HPDE6-E6E7 (cell line): ENCODE results near the gene KLK4.

Experiments
- DNase-seq: peaks from one replicate; pipeline ENCODE4 v3.0.0; 2011; ENCODE audit warnings: missing footprints; ENCODE audit errors: extremely low spot score

KLK4 gene

GRCh38 chr19:50880241-50880640 lies 31.0 kb downstream of the KLK4 start:
- DNase-seq = no peak

DNA sequence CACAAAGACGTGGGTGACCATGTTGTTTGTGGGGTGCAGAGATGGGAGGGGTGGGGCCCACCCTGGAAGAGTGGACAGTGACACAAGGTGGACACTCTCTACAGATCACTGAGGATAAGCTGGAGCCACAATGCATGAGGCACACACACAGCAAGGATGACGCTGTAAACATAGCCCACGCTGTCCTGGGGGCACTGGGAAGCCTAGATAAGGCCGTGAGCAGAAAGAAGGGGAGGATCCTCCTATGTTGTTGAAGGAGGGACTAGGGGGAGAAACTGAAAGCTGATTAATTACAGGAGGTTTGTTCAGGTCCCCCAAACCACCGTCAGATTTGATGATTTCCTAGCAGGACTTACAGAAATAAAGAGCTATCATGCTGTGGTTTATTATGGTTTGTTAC lies 32.3 kb downstream of the KLK4 start:
- DNase-seq = no peak

DNA sequence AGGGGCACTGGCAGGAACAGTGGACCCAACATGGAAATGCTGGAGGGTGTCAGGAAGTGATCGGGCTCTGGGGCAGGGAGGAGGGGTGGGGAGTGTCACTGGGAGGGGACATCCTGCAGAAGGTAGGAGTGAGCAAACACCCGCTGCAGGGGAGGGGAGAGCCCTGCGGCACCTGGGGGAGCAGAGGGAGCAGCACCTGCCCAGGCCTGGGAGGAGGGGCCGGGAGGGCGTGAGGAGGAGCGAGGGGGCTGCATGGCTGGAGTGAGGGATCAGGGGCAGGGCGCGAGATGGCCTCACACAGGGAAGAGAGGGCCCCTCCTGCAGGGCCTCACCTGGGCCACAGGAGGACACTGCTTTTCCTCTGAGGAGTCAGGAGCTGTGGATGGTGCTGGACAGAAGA lies 33.9 kb downstream of the KLK4 start:
- DNase-seq = no peak

- DNase-seq = no peak
Measured at GRCh38 chr19:50876456-50876855, 34.7 kb downstream of the KLK4 start.

DNA sequence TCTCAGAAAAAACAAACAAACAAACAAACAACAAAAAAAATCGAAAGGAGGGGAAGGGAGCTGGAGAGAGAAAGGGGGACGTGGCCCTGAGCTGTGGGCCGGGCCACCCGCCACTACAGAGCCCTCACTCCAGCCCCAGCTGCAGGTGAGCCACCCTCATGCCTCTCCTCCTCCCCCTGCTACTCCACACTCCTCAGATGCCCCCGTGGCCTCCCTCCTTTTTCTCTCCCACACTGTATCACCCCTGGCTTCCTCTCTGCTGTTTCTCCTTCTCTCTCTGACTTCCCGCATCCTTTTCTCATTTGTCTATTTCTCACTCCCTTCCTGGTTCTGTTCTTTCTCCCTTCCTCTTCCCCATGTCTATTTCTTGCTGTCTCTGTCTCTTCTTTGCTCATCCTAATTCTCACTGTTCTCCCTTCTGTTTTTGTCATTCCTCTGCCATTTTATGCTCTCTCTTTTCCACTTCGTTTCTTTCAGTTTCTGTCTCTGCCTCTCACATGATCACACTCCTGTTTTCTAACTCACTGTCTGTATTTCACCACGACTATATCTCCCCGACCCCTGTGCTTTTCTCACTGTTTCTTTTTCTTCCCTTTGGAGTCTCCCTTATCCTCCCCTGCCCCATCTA lies 35.3 kb downstream of the KLK4 start:
- no peak for DNase-seq

DNA sequence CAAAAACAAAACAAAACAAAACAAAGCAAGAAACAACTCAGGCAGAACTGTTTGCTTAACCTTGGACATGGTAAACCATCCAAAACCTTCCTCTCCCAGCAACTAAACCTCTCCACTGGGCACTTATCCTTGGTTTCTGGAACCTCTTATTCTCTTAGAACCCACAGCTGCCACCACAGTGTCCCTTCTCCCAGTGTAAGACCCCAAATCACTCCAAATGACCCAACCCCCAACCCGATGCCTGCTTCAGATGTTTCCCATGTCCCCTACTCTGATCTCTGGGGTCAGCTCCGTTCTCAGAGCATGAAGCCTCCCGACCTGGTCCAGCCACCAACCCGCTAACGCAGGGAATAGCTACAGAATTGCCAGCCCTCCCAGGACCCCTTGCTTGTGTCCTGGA lies 37.0 kb downstream of the KLK4 start:
- no peak for DNase-seq

GRCh38 chr19:50873056-50873455 lies 38.1 kb downstream of the KLK4 start, which contains the start of gene KLK2:
KLK2 (plus strand) TSS chr19:50873439; CDS start chr19:50873474, 35 bp downstream.
- no peak for DNase-seq

DNA sequence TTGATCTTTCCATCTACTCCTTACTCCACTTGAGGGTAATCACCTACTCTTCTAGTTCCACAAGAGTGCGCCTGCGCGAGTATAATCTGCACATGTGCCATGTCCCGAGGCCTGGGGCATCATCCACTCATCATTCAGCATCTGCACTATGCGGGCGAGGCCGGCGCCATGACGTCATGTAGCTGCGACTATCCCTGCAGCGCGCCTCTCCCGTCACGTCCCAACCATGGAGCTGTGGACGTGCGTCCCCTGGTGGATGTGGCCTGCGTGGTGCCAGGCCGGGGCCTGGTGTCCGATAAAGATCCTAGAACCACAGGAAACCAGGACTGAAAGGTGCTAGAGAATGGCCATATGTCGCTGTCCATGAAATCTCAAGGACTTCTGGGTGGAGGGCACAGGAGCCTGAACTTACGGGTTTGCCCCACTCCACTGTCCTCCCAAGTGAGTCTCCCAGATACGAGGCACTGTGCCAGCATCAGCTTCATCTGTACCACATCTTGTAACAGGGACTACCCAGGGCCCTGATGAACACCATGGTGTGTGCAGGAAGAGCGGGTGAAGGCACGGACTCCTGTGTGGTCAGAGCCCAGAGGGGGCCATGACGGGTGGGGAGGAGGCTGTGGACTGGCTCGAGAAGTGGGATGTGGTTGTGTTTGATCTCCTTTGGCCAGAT lies 40.6 kb downstream of the KLK4 start:
- DNase-seq = no peak

GRCh38 chr19:50869479-50869878 lies 41.7 kb downstream of the KLK4 start:
- DNase-seq = no peak

- DNase-seq = no peak
Measured at GRCh38 chr19:50861496-50862286, 49.5 kb downstream of the KLK4 start.

DNA sequence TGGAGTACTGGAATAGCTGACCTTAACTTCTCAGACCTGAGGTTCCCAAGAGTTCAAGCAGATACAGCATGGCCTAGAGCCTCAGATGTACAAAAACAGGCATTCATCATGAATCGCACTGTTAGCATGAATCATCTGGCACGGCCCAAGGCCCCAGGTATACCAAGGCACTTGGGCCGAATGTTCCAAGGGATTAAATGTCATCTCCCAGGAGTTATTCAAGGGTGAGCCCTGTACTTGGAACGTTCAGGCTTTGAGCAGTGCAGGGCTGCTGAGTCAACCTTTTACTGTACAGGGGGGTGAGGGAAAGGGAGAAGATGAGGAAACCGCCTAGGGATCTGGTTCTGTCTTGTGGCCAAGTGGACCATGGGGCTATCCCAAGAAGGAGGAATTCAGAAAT lies 50.2 kb downstream of the KLK4 start:
- no peak for DNase-seq

GRCh38 chr19:50859849-50860248 lies 51.3 kb downstream of the KLK4 start:
- no peak for DNase-seq

- DNase-seq = no peak
Measured at GRCh38 chr19:50858886-50859285, 52.3 kb downstream of the KLK4 start.

- DNase-seq = no peak
Measured at GRCh38 chr19:50857366-50857765, 53.8 kb downstream of the KLK4 start.
